GM18861 (cell line): Measurements from ENCODE around the gene ZNF613.
"Not testable (repeated sequence)": the region's sequence is repeated elsewhere in the genome, so short reads cannot be mapped to it uniquely, and the experiment has no call there.

ENCODE experiments used
- ATAC-seq: cut with Tn5 transposase; IDR thresholded peaks from one replicate; pipeline ENCODE4 v1.9.1; 2021; ENCODE audit not compliant: unreplicated experiment

Gene ZNF613

DNA sequence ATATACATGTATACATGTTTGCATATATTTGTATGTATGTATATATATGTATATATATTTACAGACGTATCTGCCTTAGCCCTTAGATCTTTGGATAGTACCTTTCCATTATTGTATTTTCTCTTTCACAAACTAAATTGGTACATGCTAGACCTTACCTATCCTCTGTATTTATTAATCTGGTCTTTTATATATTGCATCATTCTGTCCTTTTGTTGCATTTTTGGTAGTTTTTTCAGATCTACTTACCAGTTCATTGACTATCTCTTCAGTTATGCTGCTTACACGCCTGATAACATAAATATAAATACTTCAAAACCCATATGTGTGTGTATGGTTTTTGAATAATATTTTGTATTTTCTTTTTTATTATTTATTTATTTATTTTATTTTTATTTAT is 11.7 kb downstream of the ZNF613 start:
- no peak for ATAC-seq

GRCh38 chr19:51944798-51945552 is 17.7 kb downstream of the ZNF613 start:
- no peak for ATAC-seq

- ATAC-seq, result no peak
Observed at GRCh38 chr19:51946602-51947001, 19.3 kb downstream of the ZNF613 start.

GRCh38 chr19:51948975-51949374 is 21.7 kb downstream of the ZNF613 start:
- ATAC-seq, result no peak

DNA sequence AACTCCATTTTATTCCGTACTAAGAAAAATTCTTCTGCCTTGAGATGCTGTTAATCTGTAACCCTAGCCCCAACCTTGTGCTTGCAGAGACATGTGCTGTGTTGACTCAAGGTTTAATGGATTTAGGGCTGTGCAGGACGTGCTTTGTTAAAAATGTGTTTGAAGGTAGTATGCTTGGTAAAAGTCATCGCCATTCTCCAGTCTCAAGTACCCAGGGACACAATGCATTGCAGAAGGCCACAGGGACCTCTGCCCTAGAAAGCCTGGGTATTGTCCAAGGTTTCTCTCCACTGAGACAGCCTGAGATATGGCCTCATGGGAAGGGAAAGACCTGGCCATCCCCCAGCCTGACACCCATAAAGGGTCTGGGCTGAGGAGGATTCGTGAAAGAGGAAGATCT is 30.6 kb downstream of the ZNF613 start:
- ATAC-seq, result not testable (repeated sequence)

DNA sequence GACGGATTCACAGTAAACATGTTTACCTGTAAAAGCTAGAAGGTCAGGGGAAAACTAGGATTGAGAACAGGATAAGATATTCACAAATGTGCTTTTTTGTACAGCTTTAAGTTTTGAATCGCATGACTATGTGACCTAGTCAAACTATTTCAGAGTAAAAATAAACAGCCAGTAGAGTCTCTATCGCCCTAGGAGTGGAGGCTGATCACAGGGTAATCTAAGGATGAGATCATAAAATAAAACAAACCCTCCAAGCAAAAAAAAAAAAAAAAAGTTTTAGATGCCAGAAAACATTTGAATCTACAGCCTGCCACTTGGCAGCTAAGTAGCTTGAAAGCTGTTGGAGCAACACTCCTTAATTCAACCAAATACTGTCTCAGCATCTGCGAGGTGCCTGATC is 32.5 kb downstream of the ZNF613 start:
- ATAC-seq, result no peak

DNA sequence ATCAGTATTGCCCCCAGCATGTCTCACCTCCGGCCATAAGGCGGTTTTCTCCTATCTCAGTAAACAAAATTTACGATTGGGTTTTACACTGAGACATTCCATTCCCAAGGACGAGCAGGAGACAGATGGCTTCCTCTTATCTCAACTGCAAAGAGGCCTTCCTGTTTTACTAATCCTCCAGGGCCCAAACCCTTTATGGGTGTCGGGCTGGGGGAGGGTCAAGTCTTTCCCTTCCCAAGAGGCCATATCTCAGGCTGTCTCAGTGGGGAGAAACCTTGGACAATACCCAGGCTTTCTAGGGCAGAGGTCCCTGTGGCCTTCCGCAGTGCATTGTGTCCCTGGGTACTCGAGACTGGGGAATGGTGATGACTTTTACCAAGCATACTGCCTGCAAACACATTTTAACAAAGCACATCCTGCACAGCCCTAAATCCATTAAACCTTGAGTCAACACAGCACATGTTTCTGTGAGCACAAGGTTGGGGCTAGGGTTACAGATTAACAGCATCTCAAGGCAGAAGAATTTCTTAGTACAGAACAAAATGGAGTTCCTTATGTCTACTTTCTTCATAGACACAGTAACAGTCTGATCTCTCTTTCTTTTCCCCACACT is 33.5 kb downstream of the ZNF613 start:
- ATAC-seq, result not testable (repeated sequence)

DNA sequence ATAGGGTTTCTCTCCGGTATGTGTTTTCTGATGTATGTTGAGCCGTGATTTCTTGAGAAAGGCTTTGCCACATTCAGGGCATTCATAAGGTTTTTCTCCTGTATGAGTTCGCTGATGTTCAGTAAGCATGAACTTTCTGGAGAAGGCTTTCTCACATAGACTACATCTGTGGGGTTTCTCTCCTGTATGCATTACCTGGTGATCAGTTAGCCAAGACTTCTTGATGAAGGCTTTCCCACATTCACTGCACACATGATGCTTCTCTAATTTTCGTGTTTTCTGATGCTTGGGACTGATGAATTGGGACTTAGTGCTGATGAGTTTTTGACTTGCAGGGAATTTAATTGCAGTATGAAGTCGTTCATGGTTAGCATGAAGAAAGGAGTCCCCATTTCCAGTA is 38.3 kb downstream of the ZNF613 start:
- ATAC-seq, result no peak

DNA sequence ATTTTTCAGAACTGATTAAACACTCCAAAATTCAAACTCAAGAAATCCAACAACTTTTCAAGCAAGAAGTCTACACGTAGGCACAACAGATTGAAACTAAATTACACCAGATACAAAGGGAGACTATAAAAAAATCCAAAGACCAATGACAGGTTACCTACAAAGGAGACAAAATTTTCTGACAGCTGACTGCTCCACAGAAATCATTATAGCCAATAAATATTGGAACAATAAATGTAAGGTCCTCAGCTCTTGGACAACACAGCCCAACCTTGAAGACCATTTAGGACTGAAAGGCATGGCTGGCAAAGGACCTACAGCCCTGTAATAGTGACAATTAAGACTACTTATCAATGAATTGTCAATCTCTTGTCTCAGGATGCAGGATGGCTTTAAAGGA is 43.4 kb downstream of the ZNF613 start:
- ATAC-seq, result no peak

- ATAC-seq, result no peak
Observed at GRCh38 chr19:51971624-51972023, 44.4 kb downstream of the ZNF613 start.

DNA sequence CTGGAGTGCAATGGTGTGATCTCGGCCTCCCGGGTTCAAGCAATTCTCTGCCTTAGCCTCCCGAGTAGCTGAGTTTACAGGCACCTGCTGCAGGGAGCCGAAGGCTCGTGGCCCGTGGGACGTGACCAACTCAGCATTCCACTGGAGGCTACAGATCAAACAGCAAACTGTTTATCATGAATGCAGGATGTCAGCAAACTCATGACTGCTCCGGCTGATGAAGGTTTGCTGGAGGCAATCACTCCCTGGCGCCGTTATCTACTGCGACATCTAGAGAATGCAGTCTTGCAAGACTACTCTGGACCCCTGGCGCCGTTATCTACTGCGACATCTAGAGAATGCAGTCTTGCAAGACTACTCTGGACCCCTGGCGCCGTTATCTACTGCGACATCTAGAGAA is 48.5 kb downstream of the ZNF613 start:
- ATAC-seq, result not testable (repeated sequence)

GRCh38 chr19:51976852-51977251 is 49.6 kb downstream of the ZNF613 start:
- ATAC-seq, result no peak

GRCh38 chr19:51977346-51977745 is 50.1 kb downstream of the ZNF613 start:
- ATAC-seq, result no peak

DNA sequence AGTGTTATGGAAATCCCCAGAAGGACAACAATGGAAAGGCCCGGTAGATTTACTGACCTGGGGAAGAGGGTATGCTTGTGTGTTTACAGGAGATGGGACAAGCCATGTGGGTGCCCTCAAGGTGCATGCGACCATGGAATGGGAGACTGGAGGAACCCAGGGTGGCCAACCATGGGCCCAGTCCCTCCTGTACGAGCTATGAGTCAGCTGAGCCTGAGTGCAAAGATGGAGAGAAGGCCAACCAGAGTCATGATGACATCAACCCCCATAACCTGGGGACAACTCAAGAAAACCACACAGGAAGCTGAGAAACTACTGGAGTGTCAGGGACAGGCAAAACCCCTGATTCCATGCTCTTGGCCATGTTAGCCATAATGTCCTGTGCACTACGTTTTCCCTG is 51.6 kb downstream of the ZNF613 start:
- ATAC-seq, result no peak

DNA sequence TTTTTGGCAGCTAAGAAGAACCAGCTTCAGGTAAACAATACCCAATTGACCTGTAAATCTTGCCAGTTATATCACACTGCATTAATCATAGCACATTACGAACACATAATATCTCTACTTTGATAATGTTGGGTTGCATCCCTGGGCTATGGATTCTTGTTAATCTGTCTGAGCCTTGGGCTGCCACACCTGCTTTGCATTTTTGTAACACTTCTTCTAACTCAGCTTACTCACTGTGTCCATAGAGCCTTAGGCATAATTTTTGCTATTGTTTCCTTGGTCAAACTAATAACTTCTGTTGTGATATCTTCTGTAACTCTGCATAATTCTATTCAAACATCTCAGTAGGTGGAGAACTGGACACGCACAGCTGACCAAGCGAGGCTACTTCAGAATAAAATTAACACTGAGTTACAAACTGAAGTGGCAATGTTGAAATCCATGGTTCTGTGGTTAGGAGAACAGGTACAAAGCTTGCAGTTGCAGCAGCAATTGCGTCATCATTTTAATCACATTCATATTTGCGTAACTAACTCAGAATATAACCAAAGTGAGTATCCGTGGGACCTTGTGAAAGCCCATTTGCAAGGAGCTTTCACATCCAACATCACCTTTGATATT is 53.0 kb downstream of the ZNF613 start:
- ATAC-seq, result no peak

DNA sequence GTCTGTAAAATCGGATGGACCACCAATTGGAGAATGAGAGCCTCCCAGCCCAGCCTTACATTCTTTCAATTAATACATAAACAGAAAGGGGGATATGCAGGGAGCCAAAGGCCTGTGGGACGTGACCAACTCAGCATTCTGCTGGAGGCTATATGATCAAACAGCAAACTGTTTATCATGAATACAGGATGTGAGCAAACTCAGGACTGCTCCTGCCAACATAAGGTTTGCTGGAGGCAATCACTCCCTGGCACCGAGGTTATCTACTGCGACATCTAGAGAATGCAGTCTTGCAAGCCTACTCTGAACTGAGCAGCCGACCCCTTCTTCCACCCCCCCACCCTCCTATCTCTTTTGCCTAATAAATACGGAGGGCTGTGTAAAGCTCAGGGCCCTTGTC is 53.7 kb downstream of the ZNF613 start:
- ATAC-seq, result not testable (repeated sequence)

GRCh38 chr19:51983361-51983760 is 56.1 kb downstream of the ZNF613 start:
- no peak for ATAC-seq

DNA sequence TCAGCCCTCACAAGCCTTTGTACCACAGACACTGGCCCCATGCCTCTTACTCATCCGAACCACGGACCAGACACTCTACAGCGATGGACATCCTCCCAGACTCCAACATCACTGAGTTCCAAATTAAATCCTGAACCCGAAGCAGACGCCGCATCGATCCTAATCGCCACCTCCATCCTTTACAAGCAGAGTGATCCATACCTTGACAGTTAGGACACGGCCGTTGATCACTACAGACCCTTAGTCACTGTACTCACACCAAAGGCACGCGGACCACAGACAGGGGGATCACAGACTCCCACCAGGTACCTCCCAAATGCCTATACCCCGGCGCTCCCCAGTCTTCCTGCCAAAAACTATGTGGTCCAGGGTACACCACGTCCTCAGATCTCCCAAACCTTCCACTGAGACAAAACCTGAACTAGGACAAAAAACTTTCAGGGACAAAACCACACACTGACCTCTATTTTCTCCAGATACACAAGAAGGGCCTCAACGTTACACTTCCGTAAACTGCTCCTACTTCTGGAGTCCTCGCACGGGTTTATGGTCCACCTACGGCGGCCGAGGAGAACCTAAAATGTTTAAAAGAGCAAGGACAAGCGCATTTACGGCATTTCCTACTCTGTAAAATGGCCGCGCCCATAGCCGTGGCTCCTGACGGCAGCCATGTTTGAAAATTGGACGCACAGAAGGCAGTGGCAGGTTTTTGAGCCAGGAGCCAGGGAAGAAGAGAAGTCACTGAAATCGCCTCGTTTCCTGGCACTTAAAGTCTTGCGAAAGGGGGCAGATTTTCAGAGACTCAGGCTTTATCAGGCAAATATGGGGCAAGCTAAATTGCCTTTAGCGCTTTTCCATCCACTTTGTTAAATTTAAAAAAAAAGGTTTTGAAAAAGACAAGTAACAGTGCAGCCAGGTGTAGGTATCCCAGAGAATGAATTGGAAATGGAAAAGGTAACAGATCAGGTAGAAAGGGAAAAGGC is 59.3 kb downstream of the ZNF613 start, which contains the start of gene ZNF350:
ZNF350 (minus strand) TSS at position 532 of the 983 bp plus-strand sequence. CDS start 12,480 bp downstream, outside the sequence.
- peak; percentile 91 for ATAC-seq

- ATAC-seq, result no peak
Observed at GRCh38 chr19:51993422-51993821, 66.2 kb downstream of the ZNF613 start.

- no peak for ATAC-seq
Observed at GRCh38 chr19:51994048-51994644, 66.9 kb downstream of the ZNF613 start.
